HepG2 (cell line): ENCODE measurements around the gene RYK. TPM values are rescaled to one million over a fixed set of nuclear protein-coding genes. Genes with fewer than 3 reads are reported as not detected.

Experiments used
- ATAC-seq: fragments of 200-7000 bp; cut with Tn5 transposase; 3 replicates; pipeline ENCODE4 v1.9.1; 2020; ENCODE audit warnings: mild to moderate bottlenecking, moderate library complexity
- BruUV-seq: library from RNA; stranded (reverse); fragments of 400-500 nt; replicated peaks from 2 replicates; lab custom pipeline; 2021; lab: Mats Ljungman, UMichigan
- CTCF ChIA-PET: fragments of 300-600 bp; formaldehyde crosslinking; extraction: SDS; loops from one replicate; lab custom pipeline; 2021; ENCODE audit warnings: low total read pairs, inconsistent platforms, low intra/inter-chr PET ratio; lab: Yijun Ruan, JAX
- POLR2A ChIA-PET: fragments of 350-600 bp; sonication (Branson Sonifier 250); formaldehyde crosslinking; loops from one replicate; lab custom pipeline; 2020; ENCODE audit warnings: antibody characterized with exemption, inconsistent platforms; lab: Yijun Ruan, JAX
- DNase-seq: peaks from one replicate; pipeline ENCODE4 v3.0.0-alpha.2; 2015; ENCODE audit warnings: low spot score
- FAIRE-seq: peaks from 3 replicates; lab custom pipeline; 2011; peaks lifted over from hg19 to GRCh38; lab: Jason Lieb, UNC
- H2AFZ ChIP-seq: one replicate; pipeline ENCODE4 v1.6.1; 2011; ENCODE audit warnings: low read length, inconsistent platforms
- H3K27ac ChIP-seq: fragments of 300-600 bp; 3 replicates; pipeline ENCODE4 v1.8.0; 2011; ENCODE audit warnings: mixed run types, mild to moderate bottlenecking, mixed read lengths, low read length, inconsistent platforms; ENCODE audit not compliant: insufficient read depth; ENCODE audit errors: extremely low read length
- H3K27me3 ChIP-seq, 2 experiments: fragments of 200-600 bp in 1 of 2; 2 replicates in 1 of 2; 3 replicates in 1 of 2; pipeline versions ENCODE4 v1.6.0 to v1.8.0; 2011; ENCODE audit warnings: low read length in 2 of 2, mild to moderate bottlenecking in 2 of 2, moderate library complexity in 2 of 2, inconsistent platforms in 1 of 2; ENCODE audit not compliant: insufficient read depth in 2 of 2, control insufficient read depth in 1 of 2
- H3K36me3 ChIP-seq, 2 experiments: fragments of 200-600 bp in 1 of 2; replicated peaks in 1 of 2; 2 replicates in 1 of 2; 3 replicates in 1 of 2; pipeline versions ENCODE4 v1.5.1 to v1.8.0; 2011; ENCODE audit warnings: low read length in 2 of 2, inconsistent platforms in 1 of 2; ENCODE audit not compliant: insufficient read depth in 2 of 2, control insufficient read depth in 1 of 2
- H3K4me1 ChIP-seq: 2 replicates; pipeline ENCODE4 v1.5.1; 2012; ENCODE audit warnings: low read length, inconsistent platforms; ENCODE audit not compliant: insufficient read depth
- H3K4me2 ChIP-seq: 2 replicates; pipeline ENCODE4 v1.6.0; 2011; ENCODE audit warnings: low read depth, low read length, inconsistent platforms
- H3K4me3 ChIP-seq, 3 experiments: fragments of 200-600 bp in 1 of 3; sonication (generic), shearing (Covaris generic) in 1 of 3; replicated peaks in 1 of 3; 2 replicates each; pipeline ENCODE4 v1.5.1; 2011 to 2016; ENCODE audit warnings: low read length in 3 of 3, inconsistent platforms in 2 of 3, low read depth in 2 of 3, mild to moderate bottlenecking in 2 of 3, control low read depth in 1 of 3, mixed read lengths in 1 of 3; ENCODE audit not compliant: insufficient read depth in 1 of 3
- H3K79me2 ChIP-seq: one replicate; pipeline ENCODE4 v1.6.1; 2011; ENCODE audit warnings: low read length, inconsistent platforms; ENCODE audit not compliant: insufficient read depth
- H3K9ac ChIP-seq: 2 replicates; pipeline ENCODE4 v1.6.0; 2011; ENCODE audit warnings: mild to moderate bottlenecking, low read depth, low read length, inconsistent platforms; ENCODE audit not compliant: insufficient read depth
- H3K9me3 ChIP-seq: 2 replicates; pipeline ENCODE4 v1.5.1; 2012; ENCODE audit warnings: mild to moderate bottlenecking, low read length
- H4K20me1 ChIP-seq: 2 replicates; pipeline ENCODE4 v1.6.0; 2011; ENCODE audit warnings: inconsistent platforms, mild to moderate bottlenecking, low read length, moderate library complexity; ENCODE audit not compliant: insufficient read depth
- WGBS: methylation state at CpG from one replicate; pipeline ENCODE4 v1.1.6; 2017; ENCODE audit warnings: low lambda C conversion rate; 5-methylcytosine and 5-hydroxymethylcytosine counted together
- in situ Hi-C: cut with HindIII; loops from 2 replicates; pipeline ENCODE4 v1.10.0; 2017; ENCODE audit warnings: low pct_unique_long_range_greater_than_20kb; ENCODE audit not compliant: extremely low pct_ligation_motif_present
- intact Hi-C: fragments of 100-400 bp; cut with micrococcal nuclease; formaldehyde crosslinking; loops from one replicate; pipeline ENCODE4 v1.10.0; 2022; ENCODE audit not compliant: unreplicated experiment
- polyA plus RNA-seq, 8 experiments: library from polyadenylated mRNA; depleted of rRNA in 3 of 8; stranded (reverse) in 7 of 8; unstranded in 1 of 8; fragments of >200 nt; fragmentation: Illumina TruSeq in 4 of 8; extraction: Trizol in 4 of 8; gene quantifications; 2 replicates each; pipeline versions ENCODE4 v1.2.1 to v1.2.3, GENCODE V29; 2011 to 2016; ENCODE audit warnings: low read depth in 4 of 8, missing spikeins in 1 of 8, mixed read lengths in 1 of 8; ENCODE audit not compliant: insufficient read depth in 1 of 8
- total RNA-seq, 5 experiments: library from RNA; depleted of rRNA; stranded (reverse); fragments of >200 nt; fragmentation: Illumina TruSeq; extraction: Trizol; gene quantifications; 2 replicates each; pipeline ENCODE4 v1.2.3, GENCODE V29; 2016; ENCODE audit warnings: low read depth in 1 of 5
- TF ChIP-seq, protein P1 (sequence below): sonication (generic); formaldehyde crosslinking; IDR thresholded peaks from 2 replicates; pipeline ENCODE4 v1.5.0; 2020; ENCODE audit warnings: mild to moderate bottlenecking, missing genetic modification reagents, borderline replicate concordance

The RYK gene
- total and polyA plus RNA-seq, 2 of the 13 experiments (the other 11 are each of a cell fraction or from before 2014, with no cell fraction given), result 35.0 to 66.2 TPM

DNA sequence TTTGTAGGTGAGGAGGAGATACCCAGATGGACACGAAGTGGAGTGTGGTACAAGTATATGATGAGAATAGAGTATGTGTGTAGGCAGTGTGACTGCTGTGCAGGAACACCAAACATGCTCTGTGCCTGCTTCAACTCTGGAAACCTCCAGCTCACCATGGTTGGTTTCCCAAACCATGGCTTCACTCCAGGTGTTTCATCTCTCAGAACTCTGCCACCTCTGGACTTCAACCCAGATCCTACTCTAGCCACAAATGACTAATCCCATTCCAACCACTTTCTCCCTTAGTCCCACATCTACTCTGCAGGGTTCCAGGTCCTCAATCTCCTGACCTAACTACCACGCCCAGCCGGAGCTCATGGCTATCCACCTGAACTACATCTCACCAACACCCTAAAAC is 102.1 kb downstream of the RYK start:
- TF ChIP-seq, protein P1, sequence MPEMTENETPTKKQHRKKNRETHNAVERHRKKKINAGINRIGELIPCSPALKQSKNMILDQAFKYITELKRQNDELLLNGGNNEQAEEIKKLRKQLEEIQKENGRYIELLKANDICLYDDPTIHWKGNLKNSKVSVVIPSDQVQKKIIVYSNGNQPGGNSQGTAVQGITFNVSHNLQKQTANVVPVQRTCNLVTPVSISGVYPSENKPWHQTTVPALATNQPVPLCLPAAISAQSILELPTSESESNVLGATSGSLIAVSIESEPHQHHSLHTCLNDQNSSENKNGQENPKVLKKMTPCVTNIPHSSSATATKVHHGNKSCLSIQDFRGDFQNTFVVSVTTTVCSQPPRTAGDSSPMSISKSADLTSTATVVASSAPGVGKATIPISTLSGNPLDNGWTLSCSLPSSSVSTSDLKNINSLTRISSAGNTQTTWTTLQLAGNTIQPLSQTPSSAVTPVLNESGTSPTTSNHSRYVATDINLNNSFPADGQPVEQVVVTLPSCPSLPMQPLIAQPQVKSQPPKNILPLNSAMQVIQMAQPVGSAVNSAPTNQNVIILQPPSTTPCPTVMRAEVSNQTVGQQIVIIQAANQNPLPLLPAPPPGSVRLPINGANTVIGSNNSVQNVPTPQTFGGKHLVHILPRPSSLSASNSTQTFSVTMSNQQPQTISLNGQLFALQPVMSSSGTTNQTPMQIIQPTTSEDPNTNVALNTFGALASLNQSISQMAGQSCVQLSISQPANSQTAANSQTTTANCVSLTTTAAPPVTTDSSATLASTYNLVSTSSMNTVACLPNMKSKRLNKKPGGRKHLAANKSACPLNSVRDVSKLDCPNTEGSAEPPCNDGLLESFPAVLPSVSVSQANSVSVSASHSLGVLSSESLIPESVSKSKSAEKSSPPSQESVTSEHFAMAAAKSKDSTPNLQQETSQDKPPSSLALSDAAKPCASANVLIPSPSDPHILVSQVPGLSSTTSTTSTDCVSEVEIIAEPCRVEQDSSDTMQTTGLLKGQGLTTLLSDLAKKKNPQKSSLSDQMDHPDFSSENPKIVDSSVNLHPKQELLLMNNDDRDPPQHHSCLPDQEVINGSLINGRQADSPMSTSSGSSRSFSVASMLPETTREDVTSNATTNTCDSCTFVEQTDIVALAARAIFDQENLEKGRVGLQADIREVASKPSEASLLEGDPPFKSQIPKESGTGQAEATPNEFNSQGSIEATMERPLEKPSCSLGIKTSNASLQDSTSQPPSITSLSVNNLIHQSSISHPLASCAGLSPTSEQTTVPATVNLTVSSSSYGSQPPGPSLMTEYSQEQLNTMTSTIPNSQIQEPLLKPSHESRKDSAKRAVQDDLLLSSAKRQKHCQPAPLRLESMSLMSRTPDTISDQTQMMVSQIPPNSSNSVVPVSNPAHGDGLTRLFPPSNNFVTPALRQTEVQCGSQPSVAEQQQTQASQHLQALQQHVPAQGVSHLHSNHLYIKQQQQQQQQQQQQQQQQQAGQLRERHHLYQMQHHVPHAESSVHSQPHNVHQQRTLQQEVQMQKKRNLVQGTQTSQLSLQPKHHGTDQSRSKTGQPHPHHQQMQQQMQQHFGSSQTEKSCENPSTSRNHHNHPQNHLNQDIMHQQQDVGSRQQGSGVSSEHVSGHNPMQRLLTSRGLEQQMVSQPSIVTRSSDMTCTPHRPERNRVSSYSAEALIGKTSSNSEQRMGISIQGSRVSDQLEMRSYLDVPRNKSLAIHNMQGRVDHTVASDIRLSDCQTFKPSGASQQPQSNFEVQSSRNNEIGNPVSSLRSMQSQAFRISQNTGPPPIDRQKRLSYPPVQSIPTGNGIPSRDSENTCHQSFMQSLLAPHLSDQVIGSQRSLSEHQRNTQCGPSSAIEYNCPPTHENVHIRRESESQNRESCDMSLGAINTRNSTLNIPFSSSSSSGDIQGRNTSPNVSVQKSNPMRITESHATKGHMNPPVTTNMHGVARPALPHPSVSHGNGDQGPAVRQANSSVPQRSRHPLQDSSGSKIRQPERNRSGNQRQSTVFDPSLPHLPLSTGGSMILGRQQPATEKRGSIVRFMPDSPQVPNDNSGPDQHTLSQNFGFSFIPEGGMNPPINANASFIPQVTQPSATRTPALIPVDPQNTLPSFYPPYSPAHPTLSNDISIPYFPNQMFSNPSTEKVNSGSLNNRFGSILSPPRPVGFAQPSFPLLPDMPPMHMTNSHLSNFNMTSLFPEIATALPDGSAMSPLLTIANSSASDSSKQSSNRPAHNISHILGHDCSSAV (CRISPR knock-in tag), result no peak
- FAIRE-seq, result no peak
- no peak overlapping the region for H2AFZ ChIP-seq
- in situ Hi-C loops (no loop called here), intact Hi-C loops (no loop called here)
- no peak for DNase-seq
- H3K36me3 ChIP-seq, result peaks cover 2 to 8% of the 10 kb centered on the region in 2 experiments; a peak in 2 of 5 replicates
- BruUV-seq, result no TSS peak
- H3K4me1 ChIP-seq, result peaks cover 8% of the 10 kb centered on the region
- no peak for ATAC-seq
- POLR2A ChIA-PET, result no interaction called here
- H3K4me3 ChIP-seq, result no peak overlapping the region
- no peaks in the 10 kb centered on the region for H4K20me1 ChIP-seq
- H3K27me3 ChIP-seq, result no peaks in the 10 kb centered on the region
- H3K9me3 ChIP-seq, result no peaks in the 10 kb centered on the region
- CTCF ChIA-PET, result no interaction called here
- 100% methylated on average over 3 of the region's 3 CpGs for WGBS
- no peak overlapping the region for H3K4me2 ChIP-seq
- no peak overlapping the region for H3K9ac ChIP-seq
- H3K27ac ChIP-seq, result no peak overlapping the region
- H3K79me2 ChIP-seq, result no peaks in the 10 kb centered on the region
